Pulmonary artery endothelial cell (primary cell): ENCODE results near the gene EMD. TPM values are rescaled to one million over a fixed set of nuclear protein-coding genes. Genes with fewer than 3 reads are reported as not detected.
A peak's percentile ranks its signal among the peaks of the same experiment; 100 is the strongest.

Source experiments
- DNase-seq: peaks from one replicate; pipeline ENCODE4 v3.0.0-alpha.2; 2011; ENCODE audit warnings: low read depth, low spot score
- total RNA-seq: library from RNA; depleted of rRNA; stranded (reverse); fragments of >200 nt; gene quantifications from 2 replicates; pipeline ENCODE4 v1.2.3, GENCODE V29; 2014

EMD gene
- total RNA-seq, 1 donor from 2014 or later, result 23.5 TPM

DNA sequence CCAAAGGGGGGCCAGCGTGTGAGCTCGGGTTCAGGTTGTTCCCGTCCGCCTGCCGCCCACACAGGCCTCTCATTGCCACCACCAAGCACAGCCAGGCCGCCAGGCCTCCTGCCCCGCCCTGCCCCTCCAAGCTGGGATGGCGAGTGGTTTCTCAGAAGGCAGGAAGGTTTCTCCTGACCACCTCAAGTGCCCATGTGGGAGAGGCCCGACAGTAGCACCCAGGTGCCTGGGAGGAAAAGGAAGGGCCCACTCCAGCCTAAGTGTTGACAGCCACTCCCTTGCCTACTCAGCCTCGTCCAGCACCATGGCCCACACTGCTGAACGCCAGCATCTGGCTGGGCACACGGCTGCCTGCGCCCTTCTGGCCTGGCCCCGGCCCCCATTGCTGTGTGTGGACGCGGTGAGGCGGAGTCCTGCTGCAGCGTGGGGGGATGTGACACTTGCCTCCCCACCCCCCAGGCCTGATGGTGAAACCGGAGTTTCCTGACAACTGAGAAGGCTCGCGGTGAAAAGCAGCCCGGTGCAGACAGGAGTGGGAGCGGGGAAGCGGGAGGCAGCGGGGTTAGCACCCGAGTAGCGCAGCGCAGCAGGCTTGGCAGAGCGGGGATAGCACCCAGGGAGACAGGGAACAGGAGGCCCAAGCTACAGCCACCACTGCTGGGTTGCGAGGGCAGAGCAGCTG lies 23.9 kb upstream of the EMD start:
- DNase-seq, result no peak

DNA sequence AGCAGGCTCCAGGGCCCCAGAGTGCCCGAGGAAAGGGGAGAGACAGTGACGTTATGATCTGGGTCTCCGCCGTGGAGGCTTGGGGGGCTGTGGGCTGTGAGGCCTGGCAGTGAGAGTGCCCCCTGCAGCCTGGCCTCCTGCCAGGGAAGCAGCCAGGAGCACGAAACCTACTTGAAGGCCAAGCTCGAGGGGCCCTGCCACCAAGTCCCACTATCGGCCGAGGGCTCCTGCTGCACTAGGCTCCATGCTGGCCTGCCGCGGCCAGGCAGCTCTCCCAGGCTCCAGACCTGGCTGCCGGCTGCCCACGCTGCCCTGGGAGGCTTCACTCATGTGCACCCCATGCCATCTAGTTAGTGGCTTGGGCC lies 23.3 kb upstream of the EMD start:
- DNase-seq, result no peak

DNA sequence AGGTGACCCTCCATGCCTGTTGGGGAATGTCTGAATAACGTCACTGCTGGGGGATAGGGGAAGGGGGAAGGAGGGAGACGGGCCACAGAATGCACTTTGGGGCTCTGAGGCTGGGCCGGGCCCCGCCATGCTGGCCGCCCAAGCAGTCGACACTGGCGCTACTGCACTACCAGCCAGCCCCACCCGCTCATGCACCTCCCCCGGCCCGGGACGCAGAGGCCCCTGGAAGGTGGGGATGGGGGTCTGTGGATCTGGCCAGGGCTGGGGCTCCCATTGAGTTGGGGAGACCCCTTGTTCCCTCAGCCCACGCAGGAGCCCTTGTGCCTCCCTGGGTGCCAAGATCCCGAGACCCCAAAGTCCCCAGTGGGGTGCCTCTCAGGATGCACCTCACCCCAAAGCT lies 22.5 kb upstream of the EMD start:
- no peak for DNase-seq

DNA sequence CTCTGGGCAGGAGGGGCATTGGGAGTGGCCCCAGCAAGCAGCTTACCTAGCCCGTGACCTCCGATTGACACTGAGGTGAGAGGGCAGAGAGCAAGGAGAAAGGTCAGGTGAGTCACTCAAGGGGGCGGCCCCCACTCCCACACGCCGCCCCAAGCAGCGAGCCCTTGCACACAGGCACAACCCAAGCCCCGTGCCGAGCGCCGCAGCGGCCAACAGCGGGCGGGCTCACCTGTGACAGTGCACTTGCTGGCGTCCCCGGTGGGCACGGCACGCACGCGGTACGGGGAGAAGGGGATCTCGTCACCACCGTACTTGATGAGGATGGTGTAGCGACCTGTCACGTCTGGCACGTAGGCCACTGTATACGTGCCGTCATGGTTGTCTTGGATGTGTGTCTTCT lies 21.9 kb upstream of the EMD start:
- DNase-seq, result no peak

DNA sequence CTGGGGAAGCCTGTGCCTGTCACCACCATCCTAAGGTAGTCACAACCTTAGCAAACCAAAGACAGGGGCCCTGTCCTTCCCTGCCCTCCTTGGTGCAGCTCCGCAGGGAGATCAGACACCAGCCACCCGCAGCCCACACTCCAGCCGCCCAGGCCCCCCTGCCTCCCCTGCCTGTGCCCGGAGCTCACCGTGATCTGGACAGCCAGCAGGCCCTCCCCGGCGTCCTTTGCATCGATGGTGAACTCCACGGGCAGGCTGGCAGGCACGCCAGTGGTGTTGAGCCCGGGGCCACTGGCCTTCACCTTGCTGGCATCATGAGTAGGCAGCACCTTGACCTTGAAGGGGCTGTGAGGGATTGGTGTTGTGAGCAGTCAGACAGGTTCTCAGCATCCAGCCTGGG lies 21.1 kb upstream of the EMD start:
- DNase-seq, result no peak

DNA sequence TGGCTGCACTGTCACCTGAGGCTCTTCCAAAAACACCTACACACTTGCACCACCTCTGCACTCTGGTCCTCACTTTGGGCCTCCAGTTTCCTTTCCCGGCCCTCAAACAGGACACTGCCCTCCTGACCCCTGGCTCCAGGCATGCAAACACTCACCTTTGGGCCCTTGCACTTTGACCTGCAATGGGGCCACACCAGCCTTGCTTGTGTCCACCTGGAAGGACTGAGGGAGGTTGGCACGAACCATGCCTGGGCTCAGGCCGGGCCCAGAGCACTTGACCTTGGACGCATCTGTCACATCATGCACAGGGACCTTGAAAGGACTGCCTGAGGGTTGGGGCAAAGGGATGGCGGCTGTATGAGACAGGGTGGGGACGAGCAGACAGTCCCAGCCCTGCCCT lies 20.3 kb upstream of the EMD start:
- DNase-seq, result no peak

DNA sequence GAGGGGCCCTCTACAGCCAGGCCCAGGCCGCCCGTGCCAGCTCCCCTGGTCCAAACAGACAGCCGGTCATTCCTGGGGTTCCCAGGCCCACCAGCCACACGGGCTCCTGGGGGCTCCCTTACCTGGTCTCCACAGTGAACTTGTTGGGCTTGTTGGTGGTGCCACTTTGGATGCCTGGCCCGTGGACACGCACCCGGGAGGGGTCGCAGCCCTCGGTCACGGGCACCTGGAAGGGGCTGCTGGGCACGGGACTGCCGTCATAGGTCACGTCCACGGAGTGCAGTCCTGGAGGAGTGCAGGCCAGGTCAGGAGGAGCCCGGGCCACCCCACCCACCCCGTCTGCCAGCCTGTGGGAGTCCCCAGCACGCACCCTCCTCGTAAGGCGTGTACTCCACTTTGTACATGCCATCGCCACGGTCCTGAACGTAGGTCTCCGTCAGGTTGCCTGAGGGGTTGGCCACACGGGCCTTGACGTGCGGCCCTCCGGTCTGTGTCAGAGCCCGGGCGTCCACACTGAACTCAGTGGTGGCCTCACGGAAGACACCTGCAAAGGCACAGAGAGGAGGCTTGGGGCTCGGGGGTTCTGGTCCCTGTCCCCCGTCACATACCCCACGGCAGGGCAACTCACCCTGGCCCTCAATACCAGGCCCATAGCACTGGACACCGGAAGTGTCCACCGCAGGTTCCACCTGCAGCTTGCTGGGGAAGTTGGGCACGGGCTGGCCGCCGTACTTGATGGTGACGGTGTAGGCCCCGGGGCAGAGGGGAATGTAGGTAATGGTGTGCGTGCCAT lies 19.5 kb upstream of the EMD start:
- DNase-seq, result no peak

DNA sequence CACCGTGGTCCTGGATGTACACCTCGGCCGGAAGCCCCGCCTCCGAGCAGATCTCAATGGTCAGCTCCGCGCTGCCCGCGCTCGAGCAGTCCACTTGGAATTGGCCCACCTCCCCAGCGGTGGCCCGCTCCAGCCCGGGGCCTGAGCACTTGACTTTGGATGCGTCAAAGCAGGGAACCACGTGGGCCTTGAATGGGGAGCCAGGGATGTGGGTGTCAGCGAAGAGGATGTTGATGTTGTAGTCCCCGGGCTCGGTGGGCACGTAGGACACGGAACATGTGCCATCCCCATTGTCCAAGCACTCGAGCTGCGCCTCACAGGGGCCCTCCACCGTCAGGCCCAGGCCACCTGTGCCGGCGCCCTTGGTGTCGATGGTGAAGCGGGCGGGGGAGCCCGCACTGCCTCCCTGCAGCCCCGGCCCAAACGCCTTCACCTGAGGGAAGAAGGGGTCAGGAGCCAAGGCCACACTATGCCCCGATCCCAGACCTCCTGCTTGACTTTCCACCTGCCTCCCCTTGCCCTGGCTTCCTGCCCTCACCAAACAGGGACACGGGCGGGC lies 18.9 kb upstream of the EMD start:
- DNase-seq, result no peak

DNA sequence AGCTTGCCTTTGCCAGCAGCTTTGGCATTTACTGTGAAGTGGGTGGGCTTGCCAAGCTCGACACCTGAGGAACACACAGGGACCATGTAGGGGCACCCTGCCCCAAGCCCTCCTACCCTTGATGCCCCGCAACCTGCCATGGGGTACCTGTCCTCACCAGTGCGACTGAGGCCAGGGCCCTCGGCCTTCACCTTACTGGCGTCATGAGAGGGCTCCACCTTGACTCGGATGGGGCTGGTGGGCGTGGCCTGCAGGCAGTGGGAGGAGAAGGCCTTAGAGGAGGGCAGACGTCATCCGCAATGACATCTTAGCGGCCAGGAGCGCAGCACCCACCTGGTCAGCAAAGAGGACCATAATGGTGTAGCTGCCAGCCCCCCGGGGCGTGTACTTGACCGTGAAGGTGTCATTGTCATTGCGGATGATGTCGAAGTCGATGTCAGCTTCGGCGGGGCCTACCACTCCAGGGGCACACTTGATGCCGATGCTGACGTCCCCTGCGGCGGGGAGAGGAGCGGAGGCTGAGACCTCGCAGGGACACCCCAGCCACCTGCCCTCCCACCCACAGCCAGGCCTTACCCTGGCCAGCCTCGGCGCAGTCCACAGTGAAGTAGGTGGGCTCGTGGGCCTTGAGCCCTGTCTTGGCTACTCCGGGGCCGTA lies 16.9 kb upstream of the EMD start:
- no peak for DNase-seq

DNA sequence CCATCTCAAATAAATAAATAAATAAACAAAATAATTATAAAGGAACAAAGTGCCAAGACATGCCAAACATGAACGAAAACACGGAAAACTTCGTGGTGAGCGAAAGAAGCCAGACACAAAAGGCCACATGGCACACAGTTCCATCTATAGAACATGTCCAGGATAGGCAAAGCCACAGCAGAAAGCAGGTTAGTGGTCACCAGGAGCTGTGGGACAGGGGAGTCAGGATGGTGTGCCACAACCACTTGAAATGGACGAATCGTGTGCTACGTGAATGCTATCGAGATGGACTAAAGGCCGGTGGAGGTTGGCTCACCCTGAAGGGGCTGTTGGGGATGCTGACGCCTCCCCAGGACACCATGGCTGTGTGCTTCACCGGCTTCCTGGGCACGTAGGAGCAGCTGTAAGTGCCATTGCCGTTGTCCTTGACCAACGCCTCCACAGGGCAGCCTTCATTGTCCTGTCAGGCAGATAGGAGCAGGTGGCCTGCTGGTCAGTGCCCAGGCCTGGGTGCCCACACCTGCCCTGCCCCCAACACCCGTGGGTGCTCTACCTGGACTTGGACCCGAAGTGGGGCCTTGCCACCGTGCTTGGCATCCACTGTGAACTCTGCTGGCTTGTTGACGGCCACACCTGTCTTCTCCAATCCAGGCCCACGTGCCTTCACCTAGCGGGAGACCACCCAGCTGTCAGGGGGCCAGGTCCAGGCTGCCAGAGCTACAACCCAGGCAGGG lies 15.2 kb upstream of the EMD start:
- no peak for DNase-seq

DNA sequence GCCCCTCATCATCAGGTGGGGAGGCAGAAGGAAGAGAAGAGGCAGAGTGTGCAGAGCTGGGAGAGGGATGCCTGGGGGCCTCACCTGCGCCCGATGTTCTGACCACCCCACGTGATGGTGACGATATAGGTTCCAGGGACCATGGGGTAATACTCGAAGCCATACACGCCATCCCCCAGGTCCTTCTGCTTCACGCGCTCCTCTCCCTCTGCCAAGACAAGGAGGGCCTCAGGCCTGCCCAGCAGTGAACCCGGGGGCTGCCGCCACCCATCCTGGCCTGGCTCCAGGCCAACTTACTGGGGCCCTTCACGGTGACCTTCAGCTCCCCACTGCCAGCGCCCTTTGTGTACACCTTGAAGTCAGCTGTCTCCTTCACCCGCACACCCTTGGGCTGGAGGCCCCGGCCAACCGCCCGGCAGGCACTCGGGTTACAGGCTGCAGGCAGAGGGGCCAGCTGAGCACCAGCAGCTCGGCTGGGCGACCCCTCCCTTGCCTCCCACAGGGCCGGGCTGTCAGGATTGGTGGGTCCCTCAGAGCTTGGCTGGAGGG lies 14.0 kb upstream of the EMD start:
- DNase-seq, result no peak

DNA sequence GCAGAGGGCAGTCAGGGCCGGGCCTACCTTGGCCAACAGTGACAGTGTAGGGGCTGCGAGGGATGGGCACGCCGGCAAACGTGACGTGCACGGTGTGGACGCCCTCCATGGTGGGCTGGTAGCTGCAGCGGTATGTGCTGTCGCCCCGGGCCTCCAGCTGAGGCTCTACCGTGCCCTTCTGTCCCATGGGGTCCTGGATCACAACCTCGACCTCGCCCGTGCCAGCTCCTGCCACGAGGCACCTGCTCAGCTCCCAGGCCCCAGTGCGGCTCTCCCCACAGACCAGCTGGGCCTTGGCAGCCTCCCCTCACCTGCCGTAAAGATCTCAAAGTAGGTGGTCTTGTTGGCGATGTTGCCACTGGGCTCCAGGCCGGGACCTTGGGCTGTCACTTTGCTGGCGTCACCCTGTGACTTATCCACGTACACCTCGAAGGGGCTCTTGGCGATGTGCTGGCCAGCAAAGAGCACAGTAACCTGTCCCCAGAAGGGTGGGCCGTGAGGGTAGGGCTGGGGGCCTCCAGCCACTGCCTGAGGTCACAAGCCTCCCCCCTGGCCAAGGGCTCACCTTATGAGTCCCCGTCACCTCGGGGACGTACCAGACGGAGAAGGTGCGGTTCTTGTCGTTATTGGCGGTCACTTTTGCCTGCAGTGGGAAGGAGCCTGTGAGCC lies 13.0 kb upstream of the EMD start:
- no peak for DNase-seq

DNA sequence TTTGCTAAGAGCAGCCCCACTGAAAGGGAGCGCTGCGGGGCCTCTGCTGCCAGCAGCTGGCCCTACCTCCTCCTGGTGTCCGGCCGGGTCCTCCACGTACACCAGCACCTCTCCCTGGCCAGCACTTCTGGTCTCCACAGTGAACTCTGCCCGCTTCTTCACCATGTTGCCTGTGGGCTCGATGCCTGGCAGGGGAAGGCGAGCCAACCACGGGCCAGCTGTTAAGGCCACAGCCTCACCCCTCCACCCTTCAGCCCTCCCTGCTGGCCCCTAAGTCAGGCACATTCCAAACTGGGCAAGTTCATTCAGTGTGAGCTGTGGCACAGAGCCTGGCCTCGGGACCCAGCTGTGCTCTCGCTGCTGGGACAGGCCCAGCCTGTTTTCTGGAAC lies 12.4 kb upstream of the EMD start:
- DNase-seq, result no peak

DNA sequence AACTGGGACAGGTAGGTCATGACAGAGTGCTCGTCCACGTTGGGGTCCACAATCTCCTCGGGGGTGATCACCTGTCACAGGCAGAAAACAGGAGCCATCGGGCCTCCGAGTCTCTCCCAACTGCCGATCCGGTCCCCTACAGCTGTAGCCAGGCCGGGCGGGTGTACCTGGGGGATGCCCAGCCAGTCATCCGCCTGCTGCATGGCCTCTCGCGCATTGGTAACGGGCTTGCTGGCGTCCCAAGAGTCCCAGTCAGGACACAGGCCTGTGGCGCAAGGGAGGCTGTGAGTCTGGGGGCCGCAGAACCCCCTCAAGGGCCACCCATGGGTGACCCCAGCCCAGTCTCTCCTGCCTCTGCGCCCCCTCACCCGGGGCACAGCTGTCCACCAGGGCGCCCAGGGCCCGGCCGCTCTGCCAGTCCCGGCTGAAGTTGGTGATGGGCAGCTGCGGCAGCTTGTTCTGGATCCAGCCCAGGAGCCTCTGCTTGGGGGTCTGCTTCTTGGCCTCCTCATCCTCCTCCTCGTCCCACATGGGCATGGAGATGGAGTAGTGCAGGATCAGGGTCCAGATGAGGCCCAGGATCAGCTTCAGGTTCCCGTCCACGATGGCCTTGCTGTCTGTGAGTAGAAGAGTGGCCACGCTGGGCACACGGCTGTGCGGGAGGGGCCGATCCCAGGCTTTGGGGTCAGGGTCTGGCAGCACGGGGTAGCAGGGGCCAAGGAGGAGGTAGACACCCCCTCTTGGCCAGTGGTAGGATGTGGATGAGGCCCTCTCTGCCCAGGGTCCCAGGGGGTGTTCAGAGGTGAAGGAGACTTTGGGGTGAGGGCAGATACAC lies 11.4 kb upstream of the EMD start:
- no peak for DNase-seq

DNA sequence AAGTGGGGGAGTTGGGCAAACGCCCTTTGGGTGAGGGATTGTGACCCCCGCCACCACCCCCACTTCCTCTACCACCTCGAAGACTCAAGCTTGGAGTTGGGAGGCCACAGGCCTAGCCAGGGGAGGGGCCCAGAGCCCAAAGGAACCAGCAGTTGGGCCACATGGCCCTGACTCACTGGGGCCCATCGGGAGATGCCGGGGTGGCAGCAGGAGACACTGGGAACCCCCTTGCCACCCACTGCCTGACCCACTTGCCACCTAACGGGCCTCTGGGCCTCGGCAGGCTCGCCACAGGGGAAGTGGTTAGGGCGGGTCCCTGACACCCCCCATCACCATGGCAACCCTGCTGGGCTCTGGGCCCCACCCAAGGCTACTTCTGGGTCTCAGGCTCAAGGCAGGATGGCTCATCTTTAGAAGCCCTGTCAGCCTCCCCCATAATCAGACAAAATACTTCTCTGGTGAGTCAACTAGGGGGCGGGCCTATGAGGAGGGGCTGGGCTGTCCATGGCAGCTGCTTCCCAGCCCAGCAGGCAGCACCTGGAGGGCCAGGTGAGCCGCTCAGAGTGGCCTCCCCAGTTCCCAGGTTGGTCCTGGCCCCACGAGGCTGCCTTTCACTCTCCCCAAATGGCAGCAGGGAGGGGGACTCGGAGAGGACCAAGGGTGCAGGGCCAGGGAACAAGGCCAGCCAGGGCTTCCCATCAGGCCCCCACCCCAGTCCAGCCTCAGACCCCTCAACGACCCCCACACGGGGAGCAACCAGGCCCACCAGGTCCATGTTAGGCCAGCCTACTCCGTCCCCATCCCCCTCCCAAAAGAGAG lies 10.3 kb upstream of the EMD start:
- peak; percentile 53 for DNase-seq

DNA sequence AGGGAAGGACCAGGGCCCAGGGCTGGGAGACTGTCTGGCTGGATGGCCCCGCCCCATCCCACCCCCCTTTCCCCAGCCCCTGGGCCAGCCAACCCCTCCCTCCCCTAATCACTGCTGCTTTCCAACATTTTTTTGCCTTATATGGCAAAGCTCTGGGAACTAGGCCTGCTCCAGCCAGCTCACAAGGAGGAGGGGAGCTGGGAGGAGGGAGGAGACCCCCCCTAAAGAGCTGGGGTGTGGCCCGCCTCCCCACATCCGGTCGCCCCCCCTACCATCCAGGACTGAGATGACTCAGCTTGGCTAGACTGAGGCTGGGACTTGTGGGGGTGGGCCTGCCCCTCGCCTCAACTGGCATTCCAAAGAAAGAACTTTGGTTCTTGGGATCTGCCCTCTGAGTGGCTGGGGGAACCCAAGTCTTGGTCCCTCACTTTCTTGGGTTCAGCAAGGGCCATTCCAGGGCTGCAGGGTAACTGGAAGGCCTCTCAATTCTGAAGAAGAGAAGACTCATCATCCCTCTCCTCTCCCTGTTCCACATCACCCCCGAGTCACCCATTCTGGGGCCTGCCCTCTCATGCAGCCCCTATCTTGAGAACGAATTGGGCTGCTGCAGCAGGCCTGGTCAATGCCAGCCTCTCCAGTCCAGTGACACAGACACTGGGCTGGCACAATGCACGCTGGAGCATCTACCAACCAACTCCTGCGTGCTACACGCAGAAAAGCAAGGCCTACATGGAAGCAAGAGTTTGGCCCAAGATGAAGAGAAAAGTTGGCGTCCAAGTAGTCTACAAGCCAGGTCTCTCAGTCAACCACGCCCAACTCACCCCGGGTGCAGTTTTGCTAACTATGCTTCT lies 9.4 kb upstream of the EMD start:
- peak; percentile 82 for DNase-seq

DNA sequence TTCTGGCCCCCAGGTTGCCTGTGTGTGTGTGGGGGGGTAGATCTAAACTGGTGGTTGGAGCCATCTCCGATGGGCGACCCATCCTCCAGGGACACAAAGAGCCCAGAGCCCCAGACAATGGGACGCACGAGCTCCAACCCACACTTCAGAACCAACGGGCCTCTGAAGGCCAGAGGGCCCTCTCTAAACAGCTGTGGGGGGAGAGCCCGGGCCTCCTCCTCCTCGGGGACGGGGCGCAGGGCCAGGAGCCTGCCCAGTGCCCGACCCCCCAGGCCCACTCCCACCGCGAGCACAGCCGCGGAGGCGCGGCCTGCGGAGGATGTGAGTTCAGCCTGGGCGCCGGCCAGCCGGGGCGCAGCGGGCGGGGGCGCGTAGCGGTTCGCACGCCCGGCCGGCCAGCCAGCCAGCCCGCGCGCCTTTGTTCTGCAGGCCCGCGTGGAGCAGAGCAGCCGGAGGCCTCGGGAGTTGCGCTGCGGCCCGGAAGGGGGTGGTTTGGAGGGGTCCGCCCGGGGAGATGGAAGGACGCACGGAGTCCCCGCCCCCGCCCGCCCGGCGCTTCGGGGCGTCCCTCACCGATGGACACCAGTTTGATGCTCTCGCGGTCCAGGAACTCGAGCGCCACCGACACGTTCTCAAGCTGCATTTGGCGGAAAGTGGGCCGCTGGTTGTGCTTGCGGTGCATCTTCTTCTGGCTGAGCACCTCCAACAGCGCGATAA lies 8.6 kb upstream of the EMD start:
- no peak for DNase-seq
